DND-41 (cell line): ENCODE data around the gene RMC1.

Experiments
- ATAC-seq: fragments of 200-7000 bp; cut with Tn5 transposase; 3 replicates; pipeline ENCODE4 v1.9.1; 2021; ENCODE audit warnings: low read depth; ENCODE audit not compliant: insufficient read depth
- DNase-seq: peaks from one replicate; pipeline ENCODE4 v3.0.0-alpha.2; 2020
- H2AFZ ChIP-seq: 2 replicates; pipeline ENCODE4 v1.6.0; 2012; ENCODE audit warnings: low read depth, low read length
- H3K27ac ChIP-seq: 2 replicates; pipeline ENCODE4 v1.5.1; 2012; ENCODE audit warnings: low read length, inconsistent platforms
- H3K27me3 ChIP-seq: fragments of 200-600 bp; sonication (generic); 2 replicates; pipeline ENCODE4 v1.6.0; 2012; ENCODE audit warnings: low read length, mild to moderate bottlenecking, inconsistent platforms; ENCODE audit not compliant: insufficient read depth, poor library complexity
- H3K36me3 ChIP-seq: 2 replicates; pipeline ENCODE4 v1.5.1; 2012; ENCODE audit warnings: low read length, inconsistent platforms; ENCODE audit not compliant: insufficient read depth
- H3K4me1 ChIP-seq: 2 replicates; pipeline ENCODE4 v1.5.1; 2012; ENCODE audit warnings: mild to moderate bottlenecking, low read length; ENCODE audit not compliant: insufficient read depth
- H3K4me2 ChIP-seq: 2 replicates; pipeline ENCODE4 v1.6.0; 2012; ENCODE audit warnings: mild to moderate bottlenecking, moderate library complexity, low read length, inconsistent platforms; ENCODE audit not compliant: insufficient read depth
- H3K4me3 ChIP-seq, 2 experiments: fragments of 200-600 bp in 1 of 2; shearing (Covaris generic) in 1 of 2; 2 replicates each; pipeline ENCODE4 v1.5.1; 2012 to 2016; ENCODE audit warnings: inconsistent platforms in 2 of 2, low read length in 2 of 2, mild to moderate bottlenecking in 2 of 2, low read depth in 1 of 2, moderate library complexity in 1 of 2
- H3K79me2 ChIP-seq: 2 replicates; pipeline ENCODE4 v1.6.0; 2012; ENCODE audit warnings: low read length, inconsistent platforms; ENCODE audit not compliant: insufficient read depth
- H3K9ac ChIP-seq: 2 replicates; pipeline ENCODE4 v1.6.0; 2012; ENCODE audit warnings: low read depth, mild to moderate bottlenecking, inconsistent platforms, low read length, moderate library complexity
- H3K9me3 ChIP-seq: 2 replicates; pipeline ENCODE4 v1.5.1; 2012; ENCODE audit warnings: low read length, moderate library complexity, mild to moderate bottlenecking, inconsistent platforms; ENCODE audit not compliant: insufficient read depth, severe bottlenecking
- H4K20me1 ChIP-seq: 2 replicates; pipeline ENCODE4 v1.6.0; 2012; ENCODE audit warnings: low read length; ENCODE audit not compliant: insufficient read depth
- EZH2 ChIP-seq: IDR thresholded peaks from 3 replicates; pipeline ENCODE4 v1.6.1; 2012; ENCODE audit warnings: borderline replicate concordance, low read depth, mild to moderate bottlenecking, moderate library complexity, low read length, inconsistent platforms; ENCODE audit not compliant: severe bottlenecking
- TF ChIP-seq, protein P1 (sequence below): IDR thresholded peaks from 2 replicates; pipeline ENCODE4 v1.5.1; 2012; ENCODE audit warnings: borderline replicate concordance, low read length, moderate library complexity, mild to moderate bottlenecking; ENCODE audit not compliant: poor library complexity, severe bottlenecking; ENCODE audit errors: extremely low read depth

The RMC1 gene

DNA sequence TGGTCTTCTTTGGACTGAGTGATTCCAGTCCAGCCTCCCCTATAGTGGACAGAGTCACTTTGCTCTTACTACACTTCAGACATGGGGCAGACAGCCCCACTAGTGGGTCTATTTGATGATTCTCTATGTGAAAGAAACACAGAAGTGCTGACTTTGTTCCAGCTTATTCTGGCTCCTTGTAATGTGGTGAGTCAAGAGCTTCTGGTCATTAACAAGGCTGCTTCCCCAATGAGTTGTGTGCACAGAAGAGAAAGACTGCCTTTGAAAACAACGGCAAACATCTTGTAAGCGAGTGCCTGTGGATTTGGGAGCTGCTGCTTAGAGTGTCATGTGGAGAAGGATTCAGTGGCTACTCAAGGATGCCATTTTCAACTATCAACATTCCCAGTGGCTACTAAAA is 39.1 kb downstream of the RMC1 start:
- Histone ChIP-seq H3K27me3 (no peaks in the 10 kb centered on the region), H3K4me3 (no peak overlapping the region), H4K20me1 (no peaks in the 10 kb centered on the region), H3K79me2 (no peaks in the 10 kb centered on the region), H3K9ac (no peak overlapping the region), H3K4me1 (peaks cover 40% of the 10 kb centered on the region), H3K27ac (peak overlapping the region; percentile 89), H3K36me3 (peaks cover 91% of the 10 kb centered on the region), H3K4me2 (no peak overlapping the region), H3K9me3 (no peaks in the 10 kb centered on the region), H2AFZ (no peak overlapping the region)
- ATAC-seq: no peak
- TF ChIP-seq EZH2: no peak
- TF ChIP-seq, protein P1, sequence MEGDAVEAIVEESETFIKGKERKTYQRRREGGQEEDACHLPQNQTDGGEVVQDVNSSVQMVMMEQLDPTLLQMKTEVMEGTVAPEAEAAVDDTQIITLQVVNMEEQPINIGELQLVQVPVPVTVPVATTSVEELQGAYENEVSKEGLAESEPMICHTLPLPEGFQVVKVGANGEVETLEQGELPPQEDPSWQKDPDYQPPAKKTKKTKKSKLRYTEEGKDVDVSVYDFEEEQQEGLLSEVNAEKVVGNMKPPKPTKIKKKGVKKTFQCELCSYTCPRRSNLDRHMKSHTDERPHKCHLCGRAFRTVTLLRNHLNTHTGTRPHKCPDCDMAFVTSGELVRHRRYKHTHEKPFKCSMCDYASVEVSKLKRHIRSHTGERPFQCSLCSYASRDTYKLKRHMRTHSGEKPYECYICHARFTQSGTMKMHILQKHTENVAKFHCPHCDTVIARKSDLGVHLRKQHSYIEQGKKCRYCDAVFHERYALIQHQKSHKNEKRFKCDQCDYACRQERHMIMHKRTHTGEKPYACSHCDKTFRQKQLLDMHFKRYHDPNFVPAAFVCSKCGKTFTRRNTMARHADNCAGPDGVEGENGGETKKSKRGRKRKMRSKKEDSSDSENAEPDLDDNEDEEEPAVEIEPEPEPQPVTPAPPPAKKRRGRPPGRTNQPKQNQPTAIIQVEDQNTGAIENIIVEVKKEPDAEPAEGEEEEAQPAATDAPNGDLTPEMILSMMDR: no peak
- no peak for DNase-seq

- peaks cover 73% of the 10 kb centered on the region for H3K36me3 ChIP-seq
- ATAC-seq: no peak
These were observed 42.0 kb downstream of the RMC1 start for GRCh38 chr18:23545247-23545789.

GRCh38 chr18:23547306-23547705 is 44.0 kb downstream of the RMC1 start:
- Histone ChIP-seq H3K4me3 (no peak overlapping the region), H3K4me1 (peaks cover 6% of the 10 kb centered on the region), H3K9ac (no peak overlapping the region), H3K36me3 (peaks cover 76% of the 10 kb centered on the region), H4K20me1 (no peaks in the 10 kb centered on the region), H3K27me3 (no peaks in the 10 kb centered on the region), H3K27ac (no peak overlapping the region), H2AFZ (no peak overlapping the region), H3K9me3 (no peaks in the 10 kb centered on the region), H3K79me2 (no peaks in the 10 kb centered on the region), H3K4me2 (no peak overlapping the region)
- ATAC-seq (no peak), DNase-seq (no peak)
- TF ChIP-seq EZH2: no peak
- TF ChIP-seq, protein P1: no peak

More at GRCh38 chr18:23545247-23545789, 42.0 kb downstream of the RMC1 start:
- Histone ChIP-seq H3K4me2 (no peak overlapping the region), H3K9me3 (no peaks in the 10 kb centered on the region), H3K27ac (no peak overlapping the region), H3K4me1 (peaks cover 26% of the 10 kb centered on the region), H3K9ac (no peak overlapping the region), H3K27me3 (no peaks in the 10 kb centered on the region), H4K20me1 (no peaks in the 10 kb centered on the region), H2AFZ (no peak overlapping the region), H3K79me2 (no peaks in the 10 kb centered on the region), H3K4me3 (no peak overlapping the region)
- TF ChIP-seq, protein P1: no peak
- no peak for TF ChIP-seq EZH2
- no peak for DNase-seq
